Measurements from ENCODE around the gene FOXP2. TPM values are rescaled to one million over a fixed set of nuclear protein-coding genes. Genes with fewer than 3 reads are reported as not detected.
"Not testable (repeated sequence)": the region's sequence is repeated elsewhere in the genome, so short reads cannot be mapped to it uniquely, and the experiment has no call there.

The FOXP2 gene
- total RNA-seq, 2 experiments from 2014 or later = not detected

GRCh38 chr7:114534953-114535352, 120.3 kb downstream of the FOXP2 start:
- POLR2A ChIA-PET = no interaction called here
- no peak overlapping the region for H3K27ac Mint-ChIP-seq
- intact Hi-C loops (cut with DNase I, micrococcal nuclease) = no loop called here
- H3K4me1 Mint-ChIP-seq (ENCODE audit: low read depth) = no peaks in the 10 kb centered on the region
- Histone ChIP-seq H3K4me3 (ENCODE audit: low read length) (no peak overlapping the region), H3K27me3 (ENCODE audit: control insufficient read depth in 1 of 2, insufficient read depth in 2 of 2, low read length in 2 of 2) (no peaks in the 10 kb centered on the region), H3K27ac (ENCODE audit: low read depth in 1 of 2, low read length in 2 of 2) (no peak overlapping the region), H3K4me1 (ENCODE audit: insufficient read depth, low read length) (no peaks in the 10 kb centered on the region), H3K9me3 (ENCODE audit: control insufficient read depth in 1 of 2, insufficient read depth in 1 of 2, low read length in 2 of 2) (no peaks in the 10 kb centered on the region), H3K36me3 (ENCODE audit: insufficient read depth, low read length) (no peaks in the 10 kb centered on the region)
- TF ChIP-seq CTCF (IDR thresholded peaks at IDR 0.05) = no peak
- DNase-seq (no peak), ATAC-seq (ENCODE audit: poor library complexity) (no peak)
- H3K4me3 Mint-ChIP-seq = no peak overlapping the region
- no peaks in the 10 kb centered on the region for H3K9me3 Mint-ChIP-seq
- H3K27me3 Mint-ChIP-seq = no peaks in the 10 kb centered on the region
- CTCF ChIA-PET = no interaction called here
- no peaks in the 10 kb centered on the region for H3K36me3 Mint-ChIP-seq (ENCODE audit: low read depth)

- H3K9me3 Mint-ChIP-seq = no peaks in the 10 kb centered on the region
- H3K27ac Mint-ChIP-seq = no peak overlapping the region
- no peak for TF ChIP-seq CTCF (IDR thresholded peaks at IDR 0.05)
- H3K27ac ChIP-seq (ENCODE audit: low read depth in 1 of 2, low read length in 2 of 2) = no peak overlapping the region
- H3K9me3 ChIP-seq (ENCODE audit: control insufficient read depth in 1 of 2, insufficient read depth in 1 of 2, low read length in 2 of 2) = no peaks in the 10 kb centered on the region
- no peaks in the 10 kb centered on the region for H3K4me1 Mint-ChIP-seq (ENCODE audit: low read depth)
- ChIA-PET CTCF (no interaction called here), POLR2A (interaction anchor here (0.6 kb wide), 1 partner anchor 1085 kb away, joined by 3 read pairs; no protein-coding TSS in a partner anchor)
- no peaks in the 10 kb centered on the region for H3K36me3 ChIP-seq (ENCODE audit: insufficient read depth, low read length)
- H3K4me3 ChIP-seq (ENCODE audit: low read length) = no peak overlapping the region
- H3K36me3 Mint-ChIP-seq (ENCODE audit: low read depth) = no peaks in the 10 kb centered on the region
- H3K4me3 Mint-ChIP-seq = no peak overlapping the region
- intact Hi-C loops (cut with DNase I, micrococcal nuclease) = no loop called here
- DNase-seq (no peak), ATAC-seq (ENCODE audit: poor library complexity) (no peak)
- H3K27me3 Mint-ChIP-seq = no peaks in the 10 kb centered on the region
- no peaks in the 10 kb centered on the region for H3K4me1 ChIP-seq (ENCODE audit: insufficient read depth, low read length)
- no peaks in the 10 kb centered on the region for H3K27me3 ChIP-seq (ENCODE audit: control insufficient read depth in 1 of 2, insufficient read depth in 2 of 2, low read length in 2 of 2)
These were observed 125.0 kb downstream of the FOXP2 start for GRCh38 chr7:114539575-114539974.

DNA sequence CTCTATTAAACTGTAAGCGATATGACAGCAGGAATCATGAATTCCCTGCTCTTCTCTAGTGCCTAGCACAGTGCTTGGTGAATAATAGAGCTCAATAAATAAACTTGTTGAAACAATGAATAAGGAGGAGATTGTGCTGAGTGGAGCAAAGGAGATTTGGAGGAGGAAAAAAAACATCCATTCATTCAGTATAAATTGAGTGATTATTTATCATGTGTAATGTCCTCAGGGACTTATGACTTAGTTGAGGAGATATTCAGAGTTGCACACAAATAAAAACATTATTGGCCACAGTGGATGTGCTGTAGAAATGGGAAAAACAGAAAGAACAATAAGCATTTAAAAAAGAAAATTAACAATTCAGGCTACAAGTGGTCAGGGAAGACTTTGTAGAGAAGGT, 125.7 kb downstream of the FOXP2 start:
- TF ChIP-seq CTCF (IDR thresholded peaks at IDR 0.05) = no peak
- POLR2A ChIA-PET = no interaction called here
- no peak overlapping the region for H3K27ac Mint-ChIP-seq
- no peak for DNase-seq
- intact Hi-C loops (cut with DNase I, micrococcal nuclease) = no loop called here
- no peaks in the 10 kb centered on the region for H3K36me3 Mint-ChIP-seq (ENCODE audit: low read depth)
- H3K4me3 ChIP-seq (ENCODE audit: low read length) = no peak overlapping the region
- no peaks in the 10 kb centered on the region for H3K9me3 ChIP-seq (ENCODE audit: control insufficient read depth in 1 of 2, insufficient read depth in 1 of 2, low read length in 2 of 2)
- H3K4me1 Mint-ChIP-seq (ENCODE audit: low read depth) = no peaks in the 10 kb centered on the region
- no peaks in the 10 kb centered on the region for H3K4me1 ChIP-seq (ENCODE audit: insufficient read depth, low read length)
- no peak overlapping the region for H3K27ac ChIP-seq (ENCODE audit: low read depth in 1 of 2, low read length in 2 of 2)
- CTCF ChIA-PET = no interaction called here
- H3K27me3 ChIP-seq (ENCODE audit: control insufficient read depth in 1 of 2, insufficient read depth in 2 of 2, low read length in 2 of 2) = no peaks in the 10 kb centered on the region
- H3K9me3 Mint-ChIP-seq = no peaks in the 10 kb centered on the region
- H3K27me3 Mint-ChIP-seq = no peaks in the 10 kb centered on the region
- ATAC-seq (ENCODE audit: poor library complexity) = no peak
- no peaks in the 10 kb centered on the region for H3K36me3 ChIP-seq (ENCODE audit: insufficient read depth, low read length)
- no peak overlapping the region for H3K4me3 Mint-ChIP-seq

GRCh38 chr7:114547346-114547745, 132.7 kb downstream of the FOXP2 start:
- H3K4me3 ChIP-seq (ENCODE audit: low read length); H3K27ac ChIP-seq (ENCODE audit: low read depth in 1 of 2, low read length in 2 of 2); H3K27me3 ChIP-seq (ENCODE audit: control insufficient read depth in 1 of 2, insufficient read depth in 2 of 2, low read length in 2 of 2); ATAC-seq (ENCODE audit: poor library complexity); POLR2A ChIA-PET; H3K36me3 ChIP-seq (ENCODE audit: insufficient read depth, low read length); intact Hi-C loops (cut with DNase I, micrococcal nuclease); DNase-seq; H3K4me1 Mint-ChIP-seq (ENCODE audit: low read depth); CTCF ChIA-PET; H3K36me3 Mint-ChIP-seq (ENCODE audit: low read depth); H3K27me3 Mint-ChIP-seq; H3K27ac Mint-ChIP-seq; H3K9me3 ChIP-seq (ENCODE audit: control insufficient read depth in 1 of 2, insufficient read depth in 1 of 2, low read length in 2 of 2); H3K4me3 Mint-ChIP-seq; H3K4me1 ChIP-seq (ENCODE audit: insufficient read depth, low read length); H3K9me3 Mint-ChIP-seq: not testable (repeated sequence)

Data from CD4-positive, alpha-beta T cell (primary cell).